Stimulated activated CD8-positive, alpha-beta memory T cell treated with anti-CD3 and anti-CD28 coated beads, Interleukin-15, amount 100 ng/mL, for 1 hour (primary cell): Measurements from ENCODE around the gene BPI.
"Not testable (repeated sequence)": the region's sequence is repeated elsewhere in the genome, so short reads cannot be mapped to it uniquely, and the experiment has no call there.

Experiments
- DNase-seq: peaks from one replicate; pipeline ENCODE4 v3.0.0-alpha.2; 2020; ENCODE audit warnings: low read depth

BPI gene

DNA sequence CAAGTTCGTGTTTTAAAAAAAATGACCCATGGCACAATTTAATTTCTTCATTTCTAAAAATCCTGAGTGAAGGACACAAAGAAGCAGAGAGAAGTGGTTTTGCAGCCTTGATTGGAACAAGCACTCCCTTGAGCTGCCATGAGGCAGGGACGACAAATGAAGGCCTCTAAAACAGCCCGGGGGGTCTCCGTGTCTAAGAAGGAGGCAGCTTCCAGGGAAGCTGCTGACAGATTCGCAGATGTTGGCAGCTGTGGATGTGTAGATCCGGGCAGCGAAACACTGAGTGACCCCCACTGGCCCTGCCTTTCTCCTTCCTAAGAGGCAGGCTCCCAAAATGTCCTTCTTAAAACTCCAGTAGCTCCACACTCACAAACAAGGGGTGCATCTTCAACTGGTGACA is 32.8 kb downstream of the BPI start:
- no peak for DNase-seq

DNA sequence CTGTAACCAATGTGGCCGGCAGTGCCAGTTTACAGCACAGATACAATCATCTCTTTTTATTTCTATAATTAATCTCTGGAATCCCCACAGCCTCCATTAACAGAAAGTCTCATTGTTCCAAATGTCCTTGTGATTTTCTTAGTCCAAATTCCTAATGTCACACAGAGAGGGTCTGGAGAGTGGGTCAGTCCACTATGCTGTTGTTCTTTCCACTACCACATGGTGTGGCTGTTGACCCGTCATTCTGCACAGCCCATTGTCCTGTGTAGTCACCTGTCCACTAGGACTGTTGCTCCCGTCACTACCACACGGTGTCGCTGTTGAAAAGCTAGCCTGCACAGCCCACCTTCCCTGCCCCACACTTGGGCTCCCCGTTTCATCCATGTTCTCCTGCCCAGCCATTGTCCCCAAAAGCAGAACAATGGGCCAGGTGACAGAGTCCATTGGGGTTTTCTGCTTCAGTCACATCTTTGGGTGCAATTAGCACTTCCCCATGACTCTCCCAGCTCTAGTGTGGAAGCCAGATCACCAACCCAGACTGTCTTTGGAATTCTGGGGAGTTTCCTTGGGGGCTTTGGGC is 33.7 kb downstream of the BPI start:
- no peak for DNase-seq

DNA sequence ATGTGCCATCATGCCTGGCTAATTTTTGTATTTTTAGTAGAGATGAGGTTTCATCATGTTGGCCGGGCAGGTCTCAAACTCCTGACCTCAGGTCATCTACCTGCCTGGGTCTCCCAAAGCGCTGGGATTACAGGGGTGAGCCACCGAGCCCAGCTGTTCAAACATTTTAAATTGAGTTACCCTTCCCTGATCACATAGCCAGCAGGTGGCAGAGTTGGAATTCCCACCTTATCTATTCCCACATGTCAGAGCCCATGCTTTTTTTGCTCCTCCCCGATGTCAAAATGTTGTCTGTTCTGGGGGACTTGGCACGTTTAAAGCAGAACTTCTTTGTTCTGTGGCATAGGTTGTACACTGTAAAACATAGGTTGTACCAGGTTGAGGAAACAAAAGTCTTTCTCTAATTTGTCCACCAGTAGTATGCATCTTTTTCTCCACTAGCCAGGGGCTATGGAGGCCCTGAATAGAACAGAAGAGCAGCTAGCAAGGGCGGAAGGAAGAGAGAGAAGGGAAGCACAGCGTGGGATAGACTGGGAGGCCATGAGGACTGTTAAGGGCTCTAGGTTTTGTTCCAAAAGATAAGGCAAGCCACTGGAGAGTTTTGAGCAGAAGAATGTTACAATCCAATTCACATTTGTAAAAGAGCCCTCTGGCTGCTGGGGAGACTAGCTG is 35.0 kb downstream of the BPI start:
- no peak for DNase-seq

DNA sequence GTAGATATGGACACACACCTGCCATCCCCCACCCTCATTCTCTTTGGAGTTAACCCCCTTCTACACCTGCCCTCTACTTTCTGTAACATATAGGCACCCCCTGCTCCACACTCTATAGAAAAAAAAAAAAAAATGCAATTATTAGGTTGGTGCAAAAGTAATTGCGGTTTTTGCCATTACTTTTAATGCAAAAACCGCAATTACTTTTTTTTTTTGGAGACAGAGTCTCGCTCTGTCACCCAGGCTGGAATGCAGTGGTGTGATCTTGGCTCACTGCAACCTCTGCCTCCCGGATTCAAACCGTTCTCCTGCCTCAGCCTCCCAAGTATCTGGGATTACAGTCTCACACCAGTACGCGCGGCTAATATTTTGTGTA is 35.6 kb downstream of the BPI start:
- DNase-seq = not testable (repeated sequence)

DNA sequence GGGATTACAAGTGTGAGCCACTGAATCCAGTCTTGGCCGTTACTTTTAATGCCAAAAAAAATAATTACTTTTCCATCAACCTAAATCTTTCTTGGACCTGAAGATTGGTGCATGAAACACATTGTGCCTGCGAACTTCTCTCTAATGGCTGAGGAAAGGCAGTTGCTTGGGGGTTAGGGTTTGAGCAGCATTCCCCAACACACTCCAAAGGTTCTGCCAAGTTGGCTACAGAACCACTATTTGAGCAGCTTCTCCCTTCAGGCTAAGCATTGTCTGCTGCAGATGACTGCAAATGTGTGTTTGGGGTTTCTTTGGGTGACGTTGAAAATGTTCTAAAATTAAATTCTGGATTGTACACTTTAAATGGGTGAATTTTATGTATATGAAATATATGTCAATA is 36.0 kb downstream of the BPI start:
- DNase-seq = no peak

DNA sequence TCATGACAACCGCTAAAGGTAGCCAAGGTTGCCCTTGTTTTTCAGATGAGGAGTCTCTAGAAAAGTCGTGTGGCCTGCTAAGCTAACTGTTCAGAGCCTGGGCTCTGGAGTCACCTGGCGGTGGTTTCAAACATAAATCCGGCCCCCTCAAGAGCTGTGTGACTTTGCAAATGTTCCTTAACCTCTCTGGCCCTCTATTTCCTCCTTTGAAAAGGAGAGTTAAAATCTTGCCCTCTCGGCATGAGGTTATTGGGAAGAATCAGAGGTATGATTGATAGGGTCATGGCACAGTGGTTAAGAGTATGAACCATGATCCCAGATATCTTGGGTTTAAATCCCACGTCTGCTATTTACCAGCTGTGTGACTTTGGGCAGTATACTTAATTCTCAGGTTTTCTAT is 36.7 kb downstream of the BPI start:
- no peak for DNase-seq

DNA sequence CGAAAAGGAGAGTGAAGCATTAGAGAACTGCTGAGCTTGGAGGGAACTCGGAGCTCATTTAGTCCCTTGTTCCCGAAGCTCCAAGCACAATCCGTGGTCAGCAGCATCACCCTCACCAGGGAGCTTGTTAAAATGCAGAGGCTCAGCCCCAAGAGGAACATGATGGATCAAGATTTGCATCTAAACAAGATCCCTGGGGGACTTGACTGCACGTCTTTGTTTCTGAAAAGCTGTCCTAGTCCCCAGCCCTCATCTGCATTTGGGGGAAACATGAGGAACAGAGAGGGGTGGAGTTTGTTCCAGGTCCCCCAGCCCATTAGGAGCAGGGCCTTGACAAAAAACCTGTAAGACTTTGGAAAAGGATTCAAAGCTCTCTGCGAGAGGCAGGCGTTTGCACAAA is 38.3 kb downstream of the BPI start:
- DNase-seq = no peak

DNA sequence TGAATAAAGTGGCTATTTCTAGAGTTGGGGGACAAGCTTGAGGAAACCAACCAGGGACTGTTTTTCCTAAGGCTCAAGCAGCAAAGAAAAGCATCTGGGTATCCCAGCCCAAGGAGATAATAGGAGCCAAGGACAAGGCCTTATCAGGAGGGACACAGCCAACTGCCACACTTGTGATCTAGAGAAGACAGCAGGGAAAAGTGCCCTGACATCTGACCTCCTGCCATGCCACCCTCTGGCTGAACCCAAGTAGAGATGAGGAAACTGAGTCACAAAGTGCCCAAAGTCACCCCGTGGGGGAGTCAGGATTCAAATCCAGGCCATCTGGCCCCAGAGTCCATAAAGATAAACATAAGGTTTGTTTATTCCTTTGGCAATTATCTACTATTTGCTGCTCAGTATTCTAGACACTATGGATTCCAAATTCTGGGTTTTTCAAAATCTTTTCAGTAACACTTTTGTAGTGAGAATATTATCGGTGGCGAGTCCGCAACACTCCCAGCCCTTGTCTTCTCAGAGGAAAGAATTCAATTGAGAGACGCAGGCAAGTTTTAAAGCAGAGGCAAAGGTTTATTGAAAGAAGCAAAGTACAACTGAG is 38.9 kb downstream of the BPI start:
- no peak for DNase-seq

DNA sequence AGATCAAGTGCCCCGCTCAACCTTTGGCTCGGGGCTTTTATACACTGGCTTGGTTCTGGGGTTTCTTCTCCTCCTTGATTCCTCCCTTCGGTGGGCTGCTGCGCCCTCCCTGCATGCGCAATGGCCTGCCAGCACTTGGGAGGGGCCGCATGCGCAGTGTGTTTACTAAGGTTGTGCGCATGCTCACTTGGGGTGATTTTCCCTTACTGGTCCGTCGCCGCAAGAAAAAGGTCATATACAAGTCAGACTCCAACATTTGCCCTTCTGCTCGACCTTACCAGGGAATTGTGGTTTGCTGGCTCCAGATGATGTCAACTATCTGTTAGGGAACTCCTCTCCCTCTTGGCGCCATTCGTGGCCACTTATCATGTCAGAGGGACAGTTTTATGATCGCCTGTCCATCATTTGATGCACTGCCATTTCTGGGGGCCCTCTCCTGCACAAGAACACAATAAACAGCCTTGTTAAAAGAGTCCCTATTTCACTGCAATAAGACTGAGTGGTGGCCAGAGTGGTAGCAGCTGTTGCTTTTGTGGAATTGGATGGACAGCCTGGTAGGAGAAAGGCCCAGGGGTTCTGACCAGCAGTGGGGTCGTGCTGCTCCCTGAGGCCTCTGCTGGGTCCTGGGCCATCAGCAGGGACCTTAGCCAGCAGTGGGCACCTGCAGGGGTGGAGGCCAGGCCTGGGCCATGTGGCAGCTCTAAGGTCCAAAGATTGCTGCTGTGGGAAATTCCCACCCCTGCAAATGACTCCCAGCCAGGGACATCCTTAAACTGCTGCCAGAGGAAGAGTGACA is 39.6 kb downstream of the BPI start:
- no peak for DNase-seq

DNA sequence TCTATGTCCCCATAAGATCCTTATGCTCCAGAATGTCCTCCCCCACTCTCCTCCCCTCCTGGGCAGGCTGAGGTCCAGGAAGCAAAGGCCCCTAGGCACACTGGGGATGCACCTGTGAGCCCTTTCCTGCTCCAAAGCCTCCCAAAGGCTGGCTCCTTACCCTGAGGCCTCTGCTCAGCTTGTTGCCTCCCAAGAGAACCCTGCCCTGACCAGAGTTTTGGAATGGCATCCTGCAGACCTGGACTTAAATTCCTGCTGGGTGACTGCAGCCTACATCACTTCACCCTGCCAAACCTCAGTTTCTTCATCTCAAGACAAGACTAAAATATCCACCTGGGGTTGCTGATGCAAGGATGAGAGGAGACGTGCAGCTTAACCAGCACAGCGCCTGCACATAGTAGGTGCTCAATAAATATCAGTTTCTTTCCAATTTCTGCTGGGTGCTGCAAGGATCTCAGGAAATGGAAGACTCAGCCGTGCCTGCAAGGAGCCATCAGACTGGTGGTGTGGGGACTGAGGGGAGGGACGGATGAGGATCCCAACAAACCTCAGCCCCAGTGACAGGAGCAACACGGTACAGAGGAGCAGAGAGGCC is 40.2 kb downstream of the BPI start:
- DNase-seq = no peak

DNA sequence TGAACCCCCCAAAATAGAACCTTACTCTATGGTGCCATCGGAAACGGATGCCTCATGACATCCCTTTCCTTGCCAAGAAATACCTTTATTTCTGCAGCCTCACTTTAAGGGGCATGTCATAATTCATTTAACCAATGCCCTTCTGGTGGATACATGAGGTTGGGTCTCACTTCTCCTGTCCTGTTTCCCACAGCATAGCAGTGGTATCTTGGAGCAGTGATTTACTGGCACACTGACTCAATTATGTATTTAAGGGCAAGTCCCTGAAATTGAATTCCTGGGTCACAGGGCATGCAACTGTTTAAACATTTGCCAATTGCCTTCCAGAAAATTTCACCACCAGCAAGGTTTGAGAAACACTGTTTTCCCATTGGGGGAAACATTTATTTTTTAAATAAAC is 41.7 kb downstream of the BPI start:
- DNase-seq = no peak

DNA sequence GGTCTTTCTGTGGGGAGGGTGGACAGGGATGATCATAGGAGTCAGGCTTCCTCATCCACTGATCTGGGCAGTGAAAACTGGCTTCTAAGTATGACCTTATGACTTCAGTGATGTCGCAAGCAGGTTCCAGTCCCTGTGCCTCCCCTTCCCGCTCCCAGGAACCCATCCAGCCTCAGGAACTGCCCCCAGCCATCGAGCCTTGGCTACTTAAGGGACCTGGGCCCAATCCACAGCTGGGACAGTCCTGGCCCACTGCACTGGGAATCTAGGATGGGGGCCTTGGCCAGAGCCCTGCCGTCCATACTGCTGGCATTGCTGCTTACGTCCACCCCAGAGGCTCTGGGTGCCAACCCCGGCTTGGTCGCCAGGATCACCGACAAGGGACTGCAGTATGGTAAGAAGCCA is 42.3 kb downstream of the BPI start, which contains the start of gene LBP:
TSS of gene LBP (plus strand) at position 236 of the 405 bp plus-strand sequence. CDS start at position 271, 35 bp downstream.
- no peak for DNase-seq

DNA sequence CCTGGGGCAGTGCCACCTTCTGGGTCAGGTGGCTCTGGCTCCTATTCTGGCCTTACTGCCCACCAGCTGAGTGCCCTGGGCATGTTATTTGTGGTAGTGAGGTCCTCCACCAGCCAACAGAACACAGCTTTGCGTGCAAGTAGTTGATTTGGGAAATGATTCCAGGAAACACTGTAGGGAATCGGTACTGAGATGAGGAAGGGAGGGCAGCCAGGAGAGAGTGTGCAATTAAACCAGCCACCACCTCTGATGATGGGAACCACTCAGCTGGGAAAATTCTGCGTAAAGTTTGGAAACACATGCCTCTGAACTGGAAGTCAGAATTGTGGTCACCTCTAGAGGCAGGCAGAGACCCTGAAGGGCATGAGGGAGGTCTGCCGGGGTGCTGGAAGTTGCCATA is 42.8 kb downstream of the BPI start:
- DNase-seq = no peak

DNA sequence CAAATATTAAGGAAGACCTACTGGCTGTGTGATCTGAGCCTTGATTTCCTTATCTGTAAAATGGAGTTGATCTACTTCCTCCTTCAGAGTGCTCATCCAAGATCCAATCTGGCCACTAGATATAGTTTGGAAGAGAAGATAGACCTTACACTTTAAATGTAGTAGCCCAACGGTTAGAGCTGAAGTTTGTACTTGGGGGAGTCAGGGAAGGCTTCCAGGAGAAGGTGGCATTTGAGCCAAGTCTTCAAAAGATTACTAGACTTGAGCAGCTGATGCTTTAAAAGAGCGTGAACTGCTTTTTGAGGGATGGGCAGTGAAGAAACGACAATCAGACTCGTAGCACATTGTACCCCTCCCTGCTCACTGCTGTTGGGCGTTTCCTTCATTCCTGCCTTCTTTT is 45.9 kb downstream of the BPI start:
- no peak for DNase-seq

DNA sequence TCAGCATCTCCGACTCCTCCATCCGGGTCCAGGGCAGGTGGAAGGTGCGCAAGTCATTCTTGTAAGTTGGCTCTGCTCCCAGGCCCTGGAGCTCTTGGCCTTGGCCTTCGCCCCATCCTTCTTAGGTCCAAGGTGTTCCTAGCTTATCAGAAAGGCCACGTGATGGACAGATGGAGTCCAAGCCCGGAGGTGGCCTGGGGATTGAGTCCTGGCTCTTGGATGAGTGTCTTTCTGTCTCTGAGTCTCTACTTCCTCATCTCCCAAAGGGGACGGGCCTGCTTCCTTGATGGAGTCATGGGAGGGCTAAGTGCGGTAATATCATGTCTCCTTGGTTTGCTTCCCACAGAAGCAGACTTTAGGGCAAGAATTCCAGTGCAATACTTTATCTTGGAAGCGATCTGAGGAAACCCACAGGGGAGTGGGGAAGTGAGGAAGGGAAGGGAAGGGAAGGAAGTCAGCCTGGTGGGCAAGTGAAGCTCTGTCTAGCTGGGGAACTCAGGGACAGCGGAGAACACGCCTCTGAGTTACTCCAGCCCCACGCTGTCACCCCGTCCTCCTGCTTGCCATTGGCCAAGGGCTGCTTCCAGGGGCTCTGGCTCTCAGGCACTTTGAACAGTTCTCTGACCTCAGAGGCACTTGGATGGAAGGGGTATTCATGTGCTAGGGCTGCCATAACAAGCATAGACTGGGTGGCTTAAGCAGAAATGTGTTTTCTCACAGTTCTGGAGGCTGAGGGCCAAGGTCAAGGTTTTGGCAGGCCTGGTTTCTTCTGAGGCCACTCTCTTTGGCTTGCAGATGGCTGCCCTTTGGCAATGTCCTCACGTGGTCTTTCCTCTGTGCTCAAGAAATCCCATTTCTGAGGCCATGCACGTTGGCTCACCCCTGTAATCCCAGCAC is 47.2 kb downstream of the BPI start:
- DNase-seq = no peak

DNA sequence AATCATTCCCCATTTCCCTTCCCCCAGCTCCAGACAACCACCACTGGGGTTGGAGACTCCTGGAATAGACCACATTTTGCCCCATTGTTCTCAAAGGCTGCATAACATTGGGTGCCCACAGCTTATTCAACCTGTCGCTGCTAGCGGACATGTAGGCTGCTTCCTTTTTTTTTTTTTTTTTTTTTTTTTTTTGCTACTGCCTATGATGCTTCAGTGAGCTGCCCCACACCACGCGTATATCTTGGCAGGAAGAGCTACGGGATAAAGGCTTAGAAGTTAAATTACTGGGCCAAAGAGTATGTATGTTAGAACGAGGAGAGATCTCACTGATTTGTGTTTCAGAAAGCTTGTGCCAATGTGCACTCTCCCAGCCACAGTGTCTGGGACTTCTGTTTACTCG is 49.4 kb downstream of the BPI start:
- DNase-seq = no peak

DNA sequence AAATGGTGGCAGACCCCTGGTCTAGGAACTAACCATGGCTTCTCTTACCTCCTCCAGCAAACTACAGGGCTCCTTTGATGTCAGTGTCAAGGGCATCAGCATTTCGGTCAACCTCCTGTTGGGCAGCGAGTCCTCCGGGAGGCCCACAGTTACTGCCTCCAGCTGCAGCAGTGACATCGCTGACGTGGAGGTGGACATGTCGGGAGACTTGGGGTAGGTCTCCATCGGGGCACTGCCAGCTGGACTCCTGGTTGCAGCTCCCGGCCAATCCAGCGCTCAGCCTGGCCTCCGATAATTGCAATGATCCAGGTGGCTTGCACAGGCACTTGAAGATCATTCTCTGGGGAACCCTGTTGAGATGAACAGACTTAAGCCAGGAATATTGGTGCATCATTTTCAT is 50.3 kb downstream of the BPI start:
- no peak for DNase-seq

DNA sequence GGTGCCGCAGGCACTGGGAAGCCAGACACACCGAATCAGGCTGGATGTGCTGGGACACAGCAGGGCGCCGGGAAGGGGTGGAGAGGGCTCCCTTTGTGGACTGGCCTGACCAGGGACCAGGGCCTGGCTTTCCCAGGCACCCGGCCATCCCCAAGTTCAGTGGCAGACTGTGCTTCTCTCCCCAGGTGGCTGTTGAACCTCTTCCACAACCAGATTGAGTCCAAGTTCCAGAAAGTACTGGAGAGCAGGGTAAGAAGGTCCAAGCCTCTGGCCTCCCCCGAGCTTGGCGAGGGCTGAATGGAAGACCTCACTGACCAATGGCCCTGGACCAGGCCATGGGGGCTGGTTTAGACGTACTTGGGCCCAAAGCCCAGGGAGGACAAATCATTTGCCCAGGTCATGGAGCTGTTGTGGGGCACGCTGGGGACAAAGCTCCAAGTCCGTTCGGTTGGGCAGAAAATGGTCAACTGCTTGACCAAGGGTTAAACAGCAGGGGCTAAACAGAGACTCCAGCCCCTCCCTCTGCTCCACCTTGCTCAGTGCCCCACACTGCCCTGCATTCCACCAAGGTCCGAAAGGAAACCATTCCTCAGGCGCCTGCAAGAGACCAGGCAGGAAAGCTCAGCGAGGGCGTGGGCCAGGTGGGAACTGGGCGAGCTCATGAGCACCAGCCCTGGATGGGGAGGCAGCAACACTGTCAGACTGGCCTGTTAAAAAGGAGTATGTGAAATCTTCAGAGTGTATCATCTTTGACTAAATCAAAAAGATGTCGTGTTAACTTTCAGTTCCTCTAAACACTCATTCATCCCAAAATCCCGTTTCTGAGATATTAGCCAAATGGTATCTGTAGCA is 51.4 kb downstream of the BPI start:
- DNase-seq = no peak

DNA sequence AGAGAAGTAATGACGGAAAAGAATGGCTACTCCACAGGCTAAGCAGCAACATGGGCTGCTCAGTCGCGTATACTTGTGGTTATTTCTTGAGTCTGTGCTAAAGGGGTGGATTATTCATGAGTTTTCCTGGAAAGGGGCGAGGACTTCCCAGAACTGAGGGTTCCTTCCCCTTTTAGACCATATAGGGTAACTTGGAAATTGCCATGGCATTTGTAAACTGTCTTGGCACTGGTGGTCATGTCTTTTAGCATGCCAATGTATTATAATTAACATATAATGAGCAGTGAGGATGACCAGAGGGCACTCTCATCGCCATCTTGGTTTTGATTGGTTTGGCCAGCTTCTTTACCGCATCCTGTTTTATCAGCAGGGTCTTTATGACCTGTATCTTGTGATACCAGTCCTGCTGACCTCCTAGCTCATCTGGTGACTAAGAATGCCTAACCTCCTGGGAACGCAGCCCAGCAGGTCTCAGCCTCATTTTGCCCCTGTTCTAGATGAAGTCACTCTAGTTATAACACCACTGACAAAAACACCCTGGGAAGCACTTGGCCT is 53.8 kb downstream of the BPI start:
- no peak for DNase-seq

DNA sequence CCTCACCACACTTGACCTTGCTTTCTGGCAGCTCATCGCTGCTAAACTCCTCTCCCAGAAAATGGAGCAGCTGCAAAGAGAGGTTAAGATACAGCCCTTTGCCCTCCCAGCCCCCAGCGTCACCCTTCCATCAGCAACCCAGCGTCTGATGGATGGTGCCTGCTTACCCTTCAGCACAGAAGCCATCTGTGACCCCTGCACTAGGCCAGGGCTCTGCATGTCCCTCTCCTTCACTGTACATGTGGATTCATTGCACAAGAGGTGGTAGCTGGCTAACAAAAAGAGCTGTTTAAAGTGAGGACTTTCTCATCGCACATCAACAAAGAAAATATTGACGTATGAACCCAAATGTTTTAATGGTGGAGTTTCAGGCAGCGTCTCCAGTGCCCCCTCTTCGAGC is 54.6 kb downstream of the BPI start:
- DNase-seq = no peak
